PC-9 (cell line): ENCODE data around the gene PTPN21. TPM values are rescaled to one million over a fixed set of nuclear protein-coding genes. Genes with fewer than 3 reads are reported as not detected.

Experiments
- Bru-seq: library from RNA; stranded (reverse); fragments of 400-500 nt; gene quantifications from one replicate; lab custom pipeline; 2021; lab: Mats Ljungman, UMichigan
- BruChase-seq, 2 experiments: library from RNA; stranded (reverse); fragments of 400-500 nt; gene quantifications; one replicate each; lab custom pipeline; 2021; lab: Mats Ljungman, UMichigan
- BruUV-seq: library from RNA; stranded (reverse); fragments of 400-500 nt; replicated peaks from 2 replicates; lab custom pipeline; 2021; lab: Mats Ljungman, UMichigan
- CTCF ChIA-PET: fragments of 300-600 bp; sonication (Branson Sonifier 250); formaldehyde crosslinking; loops from one replicate; lab custom pipeline; 2022; ENCODE audit warnings: antibody characterized with exemption; lab: Charles Lee
- POLR2A ChIA-PET: fragments of 300-600 bp; sonication (Branson Sonifier 250); formaldehyde crosslinking; loops from one replicate; lab custom pipeline; 2022; ENCODE audit warnings: antibody characterized with exemption; ENCODE audit not compliant: unreplicated experiment; lab: Charles Lee
- DNase-seq, 2 experiments: peaks; one replicate each; pipeline versions ENCODE4 v3.0.0 to v3.0.0-alpha.2; 2015 to 2022; ENCODE audit warnings: mixed read lengths in 1 of 2
- H2AFZ ChIP-seq: fragments of 200-600 bp; sonication (generic); 2 replicates; pipeline ENCODE4 v1.8.1; 2017; ENCODE audit warnings: antibody characterized with exemption
- H3F3A ChIP-seq: fragments of 200-600 bp; sonication (generic); 2 replicates; pipeline ENCODE4 v1.8.1; 2017; ENCODE audit warnings: antibody characterized with exemption, mild to moderate bottlenecking, low read depth; ENCODE audit not compliant: insufficient read depth
- H3K27ac ChIP-seq: fragments of 200-600 bp; sonication (generic); 2 replicates; pipeline ENCODE4 v1.6.1; 2016; ENCODE audit warnings: mixed run types
- H3K27me3 ChIP-seq: fragments of 200-600 bp; sonication (generic); 2 replicates; pipeline ENCODE4 v1.6.1; 2016; ENCODE audit warnings: low read depth, mixed run types; ENCODE audit not compliant: insufficient read depth
- H3K36me3 ChIP-seq: fragments of 200-600 bp; sonication (generic); 2 replicates; pipeline ENCODE4 v1.6.1; 2016; ENCODE audit warnings: low read depth, mixed run types
- H3K4me1 ChIP-seq: fragments of 200-600 bp; sonication (generic); replicated peaks from 2 replicates; pipeline ENCODE4 v1.6.1; 2016; ENCODE audit warnings: mixed run types; ENCODE audit not compliant: insufficient read depth
- H3K4me2 ChIP-seq: fragments of 200-600 bp; sonication (generic); 2 replicates; pipeline ENCODE4 v1.6.1; 2017; ENCODE audit warnings: mixed run types
- H3K4me3 ChIP-seq: fragments of 200-600 bp; sonication (generic); 2 replicates; pipeline ENCODE4 v1.6.1; 2016; ENCODE audit warnings: mixed run types
- H3K79me2 ChIP-seq: fragments of 200-600 bp; sonication (generic); 2 replicates; pipeline ENCODE4 v1.6.1; 2017; ENCODE audit warnings: low read depth, mixed run types
- H3K9me2 ChIP-seq: fragments of 200-600 bp; sonication (generic); 2 replicates; pipeline ENCODE4 v1.8.1; 2017; ENCODE audit warnings: mild to moderate bottlenecking; ENCODE audit not compliant: insufficient read depth
- H3K9me3 ChIP-seq: fragments of 200-600 bp; sonication (generic); 2 replicates; pipeline ENCODE4 v1.8.1; 2016; ENCODE audit warnings: low read depth; ENCODE audit not compliant: insufficient read depth
- H4K20me1 ChIP-seq: fragments of 200-600 bp; sonication (generic); 2 replicates; pipeline ENCODE4 v1.8.1; 2017; ENCODE audit not compliant: insufficient read depth
- EZH2 ChIP-seq: fragments of 200-600 bp; sonication (generic); IDR thresholded peaks from 2 replicates; pipeline ENCODE4 v1.8.0; 2017; ENCODE audit warnings: antibody characterized with exemption, low read depth
- intact Hi-C: fragments of 100-400 bp; cut with micrococcal nuclease; formaldehyde crosslinking; loops from one replicate; pipeline ENCODE4 v1.10.0; 2022; ENCODE audit not compliant: unreplicated experiment
- long read RNA-seq: library from polyadenylated mRNA; stranded (forward); transcript quantifications from one replicate; pipeline ENCODE4 v2.0.0, GENCODE V29; 2022
- total RNA-seq: library from RNA; stranded (reverse); gene quantifications from 2 replicates; pipeline ENCODE4 v1.2.3, GENCODE V29; 2021
- TF ChIP-seq, protein P1 (sequence below): fragments of 200-600 bp; sonication (generic); conservative IDR thresholded peaks from 2 replicates; pipeline ENCODE4 v1.6.1; 2017; ENCODE audit warnings: mixed run types, antibody characterized with exemption, mild to moderate bottlenecking, moderate library complexity

PTPN21 gene
- total RNA-seq (4.0 and 4.7 TPM in 2 replicates), Bru-seq, nascent RNA (percentile 53 among the genes with signal in this experiment), BruChase-seq, experiment 1, labeled RNA remaining after a 2-hour chase (percentile 52 among the genes with signal in this experiment), BruChase-seq, experiment 2, labeled RNA remaining after a 6-hour chase (percentile 48 among the genes with signal in this experiment)
- long read RNA-seq, partial matches to known transcripts, result 0 of 1 reads
- long read RNA-seq, other reads (novel, unspliced or antisense), result 1 of 1 reads

DNA sequence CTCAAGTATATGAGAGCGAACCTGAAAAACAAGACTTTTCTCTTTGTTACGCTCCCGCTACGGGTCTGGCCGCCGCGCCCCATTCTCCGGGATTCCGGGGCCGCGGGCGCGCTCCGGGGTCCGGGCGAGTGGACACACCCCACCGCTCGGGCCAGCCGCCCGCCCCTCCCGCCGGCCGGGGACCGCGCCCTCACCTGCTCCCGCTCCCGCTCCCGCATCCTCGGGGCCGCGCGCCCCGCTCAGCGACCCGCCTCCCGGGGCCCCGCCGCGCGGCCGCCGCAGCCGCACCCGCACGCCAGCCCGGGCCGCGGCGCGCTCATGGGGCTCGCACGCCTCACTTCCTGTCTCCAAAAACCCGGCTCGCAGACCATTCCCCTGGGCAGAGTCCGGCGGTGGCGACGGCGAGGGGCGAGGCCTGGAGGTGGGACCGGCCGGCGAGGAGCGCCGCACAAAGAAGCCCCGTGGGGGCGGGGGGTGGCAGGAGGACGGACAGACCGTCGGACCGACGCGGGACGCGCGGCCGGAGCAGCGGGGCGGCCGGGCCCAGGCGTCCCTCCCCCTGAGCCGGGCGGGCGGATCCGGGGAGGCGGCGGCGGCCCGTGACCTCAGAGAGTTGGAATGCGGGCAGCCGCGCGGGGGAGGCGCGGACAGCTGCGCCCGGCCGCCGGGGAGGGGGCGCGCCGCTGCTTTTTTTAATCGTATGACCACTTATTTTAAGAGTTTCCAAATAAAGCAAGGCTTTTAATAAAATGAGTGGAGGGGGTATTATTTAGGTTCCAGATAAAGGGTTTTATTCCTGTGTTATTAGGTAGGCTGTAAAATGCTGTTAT, at the start of gene PTPN21:
Gene PTPN21 (minus strand): TSS at position 551 of the 830 bp plus-strand sequence. CDS start 4,590 bp downstream, outside the sequence.
- Histone ChIP-seq H3K9me3 (no peaks in the 10 kb centered on the region), H3K4me2 (peak within 1 kb of the TSS; percentile 95), H2AFZ (peak within 1 kb of the TSS; percentile 83), H3K27ac (no peak within 1 kb of the TSS), H3K36me3 (no peaks in the 10 kb centered on the region), H3K27me3 (no peaks in the 10 kb centered on the region), H3K79me2 (peaks cover 20% of the 10 kb centered on the region), H4K20me1 (no peaks in the 10 kb centered on the region), H3K9me2 (no peaks in the 10 kb centered on the region), H3F3A (peaks cover 6% of the 10 kb centered on the region; the same call in 1 of the 2 replicates), H3K4me3 (peak within 1 kb of the TSS; percentile 90), H3K4me1 (peaks cover 17% of the 10 kb centered on the region)
- CTCF ChIA-PET, result no interaction called here
- DNase-seq, result peak; percentile 36 to 48
- POLR2A ChIA-PET, result no interaction called here
- BruUV-seq, result no TSS peak
- intact Hi-C loops, result no loop called here
- TF ChIP-seq EZH2, result no peak
- TF ChIP-seq, protein P1, sequence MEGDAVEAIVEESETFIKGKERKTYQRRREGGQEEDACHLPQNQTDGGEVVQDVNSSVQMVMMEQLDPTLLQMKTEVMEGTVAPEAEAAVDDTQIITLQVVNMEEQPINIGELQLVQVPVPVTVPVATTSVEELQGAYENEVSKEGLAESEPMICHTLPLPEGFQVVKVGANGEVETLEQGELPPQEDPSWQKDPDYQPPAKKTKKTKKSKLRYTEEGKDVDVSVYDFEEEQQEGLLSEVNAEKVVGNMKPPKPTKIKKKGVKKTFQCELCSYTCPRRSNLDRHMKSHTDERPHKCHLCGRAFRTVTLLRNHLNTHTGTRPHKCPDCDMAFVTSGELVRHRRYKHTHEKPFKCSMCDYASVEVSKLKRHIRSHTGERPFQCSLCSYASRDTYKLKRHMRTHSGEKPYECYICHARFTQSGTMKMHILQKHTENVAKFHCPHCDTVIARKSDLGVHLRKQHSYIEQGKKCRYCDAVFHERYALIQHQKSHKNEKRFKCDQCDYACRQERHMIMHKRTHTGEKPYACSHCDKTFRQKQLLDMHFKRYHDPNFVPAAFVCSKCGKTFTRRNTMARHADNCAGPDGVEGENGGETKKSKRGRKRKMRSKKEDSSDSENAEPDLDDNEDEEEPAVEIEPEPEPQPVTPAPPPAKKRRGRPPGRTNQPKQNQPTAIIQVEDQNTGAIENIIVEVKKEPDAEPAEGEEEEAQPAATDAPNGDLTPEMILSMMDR, result no peak

DNA sequence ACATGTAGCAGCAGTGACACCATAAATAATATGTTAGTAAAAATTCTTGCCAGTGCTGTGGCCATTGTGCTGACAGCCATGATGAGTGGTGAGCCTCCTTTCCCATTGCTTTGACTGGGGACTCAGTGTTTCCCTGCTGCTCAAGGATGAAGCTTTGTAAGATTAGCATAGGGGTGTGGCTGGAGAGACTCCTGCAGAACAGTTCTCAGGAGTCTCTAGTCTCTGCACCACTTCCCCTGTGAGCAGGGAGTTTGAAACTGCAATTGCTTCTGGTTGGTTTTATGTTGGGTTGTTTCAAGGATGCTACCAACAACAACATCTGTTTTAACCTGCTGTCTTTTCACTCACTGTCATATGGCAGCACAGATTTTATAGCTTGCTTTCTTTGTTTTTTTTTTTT, 49.4 kb upstream of the PTPN21 start:
- no peak for DNase-seq
- CTCF ChIA-PET, result interaction anchor here (0.6 kb wide), 1 partner anchor 248 kb away, joined by 3 read pairs; no protein-coding TSS in a partner anchor
- no peaks in the 10 kb centered on the region for H3K9me3 ChIP-seq
- H3K36me3 ChIP-seq, result no peaks in the 10 kb centered on the region; the same call in 1 of the 2 replicates
- intact Hi-C loops, result no loop called here
- no peak overlapping the region for H3K4me3 ChIP-seq
- no peaks in the 10 kb centered on the region for H3K9me2 ChIP-seq
- H3K4me1 ChIP-seq, result no peaks in the 10 kb centered on the region
- no peak overlapping the region for H3K27ac ChIP-seq
- no peak overlapping the region for H3K4me2 ChIP-seq
- no peaks in the 10 kb centered on the region for H4K20me1 ChIP-seq
- H2AFZ ChIP-seq, result no peak overlapping the region
- POLR2A ChIA-PET, result interaction anchor here (0.7 kb wide), 1 partner anchor 221 kb away, joined by 15 read pairs; no protein-coding TSS in a partner anchor
- no peaks in the 10 kb centered on the region for H3K27me3 ChIP-seq
- BruUV-seq, result no TSS peak
- TF ChIP-seq, protein P1, result no peak
- no peak for TF ChIP-seq EZH2
- H3K79me2 ChIP-seq, result no peaks in the 10 kb centered on the region
- no peaks in the 10 kb centered on the region for H3F3A ChIP-seq

DNA sequence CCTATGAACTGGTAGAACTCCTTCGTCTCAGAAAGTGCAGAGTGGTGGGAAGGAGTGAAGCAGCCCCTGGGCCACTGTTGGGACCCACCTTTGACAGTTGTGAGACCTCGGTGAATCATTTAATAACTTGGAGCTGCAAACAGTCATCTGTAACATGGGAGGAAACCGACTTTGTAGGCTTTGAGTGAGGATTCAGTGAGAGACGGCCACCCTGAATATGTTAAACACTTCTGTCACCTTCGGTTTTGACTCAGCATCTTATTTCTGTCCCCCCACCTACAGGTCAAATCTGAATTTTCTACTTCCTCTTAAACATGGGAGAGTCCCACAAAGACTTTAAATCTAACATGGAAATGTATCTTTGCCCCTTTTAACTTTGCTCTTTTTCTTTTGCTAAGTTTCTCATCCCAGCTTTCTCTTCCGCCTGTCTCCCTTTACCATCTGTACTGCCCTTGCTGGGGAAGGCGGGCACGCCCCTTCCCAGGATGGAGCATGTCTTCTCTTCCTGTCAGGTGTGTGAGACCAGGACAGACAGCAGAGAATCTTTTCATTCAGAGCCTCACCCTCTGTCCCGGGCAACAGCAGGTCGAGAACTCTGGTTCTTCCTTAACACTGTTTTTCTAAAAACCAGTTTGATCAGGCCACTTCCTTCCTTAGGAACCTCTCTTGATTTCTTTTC, 45.1 kb upstream of the PTPN21 start:
- BruUV-seq, result no TSS peak
- TF ChIP-seq, protein P1, result no peak
- TF ChIP-seq EZH2, result no peak

More for the DNA sequence above, 45.1 kb upstream of the PTPN21 start:
- no peaks in the 10 kb centered on the region for H3F3A ChIP-seq
- ChIA-PET POLR2A (no interaction called here), CTCF (no interaction called here)
- H3K36me3 ChIP-seq, result no peaks in the 10 kb centered on the region; the same call in 1 of the 2 replicates
- no peak overlapping the region for H3K4me3 ChIP-seq
- no peaks in the 10 kb centered on the region for H3K9me3 ChIP-seq
- no peak overlapping the region for H3K4me2 ChIP-seq
- intact Hi-C loops, result no loop called here
- H2AFZ ChIP-seq, result no peak overlapping the region
- H4K20me1 ChIP-seq, result no peaks in the 10 kb centered on the region
- H3K4me1 ChIP-seq, result no peaks in the 10 kb centered on the region
- no peak for DNase-seq
- H3K9me2 ChIP-seq, result no peaks in the 10 kb centered on the region
- no peak overlapping the region for H3K27ac ChIP-seq
- no peaks in the 10 kb centered on the region for H3K27me3 ChIP-seq
- H3K79me2 ChIP-seq, result no peaks in the 10 kb centered on the region
